ENCODE measurements around the gene ITGAX. TPM values are rescaled to one million over a fixed set of nuclear protein-coding genes. Genes with fewer than 3 reads are reported as not detected.
"Not testable (repeated sequence)": the region's sequence is repeated elsewhere in the genome, so short reads cannot be mapped to it uniquely, and the experiment has no call there.

Gene ITGAX
- total RNA-seq, 2 experiments from 2014 or later = 5.3 to 6.6 TPM

DNA sequence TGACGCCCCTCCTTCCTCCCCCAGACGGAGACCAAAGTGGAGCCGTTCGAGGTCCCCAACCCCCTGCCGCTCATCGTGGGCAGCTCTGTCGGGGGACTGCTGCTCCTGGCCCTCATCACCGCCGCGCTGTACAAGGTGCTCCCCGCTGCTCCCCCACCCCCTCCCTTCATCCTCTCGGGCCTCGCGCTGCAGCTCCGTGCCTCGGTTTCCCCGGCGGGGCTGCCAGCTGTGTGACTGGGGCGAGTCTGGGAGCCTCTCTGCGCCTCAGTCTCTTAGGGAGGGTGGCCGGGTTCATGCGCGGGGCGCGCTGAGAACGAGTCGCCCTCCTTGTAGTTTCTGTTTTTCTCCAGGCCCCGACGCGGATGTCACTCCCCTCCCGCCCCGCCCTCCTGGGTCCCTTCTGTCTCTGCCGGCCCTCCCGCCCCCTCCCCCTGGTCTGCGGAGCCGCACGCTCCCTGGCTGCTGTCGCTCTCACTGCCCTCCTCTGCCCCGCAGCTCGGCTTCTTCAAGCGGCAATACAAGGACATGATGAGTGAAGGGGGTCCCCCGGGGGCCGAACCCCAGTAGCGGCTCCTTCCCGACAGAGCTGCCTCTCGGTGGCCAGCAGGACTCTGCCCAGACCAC is 23.7 kb upstream of the ITGAX start:
- Mint-ChIP-seq H3K4me1 (peaks cover 5% of the 10 kb centered on the region), H3K27ac (no peak overlapping the region), H3K9me3 (ENCODE audit: low read depth) (no peaks in the 10 kb centered on the region), H3K36me3 (ENCODE audit: low read depth) (no peaks in the 10 kb centered on the region), H3K4me3 (peak overlapping the region; percentile 52), H3K27me3 (peaks cover 10% of the 10 kb centered on the region)
- ChIA-PET POLR2A (interaction anchor here (0.6 kb wide), 1 partner anchor 116 kb away, joined by 4 read pairs; no protein-coding TSS in a partner anchor), CTCF (no interaction called here)
- ATAC-seq (peak; percentile 79), DNase-seq (peak; percentile 61)
- intact Hi-C loops (cut with DNase I, micrococcal nuclease) = no loop called here

- Mint-ChIP-seq H3K27ac (no peak overlapping the region), H3K36me3 (ENCODE audit: low read depth) (no peaks in the 10 kb centered on the region), H3K4me3 (peak overlapping the region; percentile 34), H3K4me1 (peaks cover 5% of the 10 kb centered on the region), H3K9me3 (ENCODE audit: low read depth) (no peaks in the 10 kb centered on the region), H3K27me3 (peaks cover 10% of the 10 kb centered on the region)
- ATAC-seq (no peak), DNase-seq (no peak)
- intact Hi-C loops (cut with DNase I, micrococcal nuclease) = no loop called here
- POLR2A ChIA-PET = no interaction called here
- CTCF ChIA-PET = interaction anchor here (1.1 kb wide), 1 partner anchor 63 kb away, joined by 4 read pairs; no protein-coding TSS in a partner anchor
Observed at GRCh38 chr16:31331807-31332301, 23.1 kb upstream of the ITGAX start.

DNA sequence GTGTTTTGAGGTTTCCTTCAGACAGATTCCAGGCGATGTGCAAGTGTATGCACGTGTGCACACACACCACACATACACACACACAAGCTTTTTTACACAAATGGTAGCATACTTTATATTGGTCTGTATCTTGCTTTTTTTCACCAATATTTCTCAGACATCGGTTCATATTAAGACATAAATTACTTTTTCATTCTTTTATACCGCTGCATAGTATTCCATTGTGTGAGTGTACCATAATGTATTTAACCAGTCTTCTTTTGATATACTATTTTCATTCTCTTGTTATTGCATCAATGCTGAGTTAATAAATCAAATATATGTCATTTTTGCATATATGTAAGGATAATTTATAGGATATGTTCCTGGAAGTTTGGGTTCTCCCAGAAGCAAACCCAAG is 22.4 kb upstream of the ITGAX start:
- no peak for ATAC-seq
- ChIA-PET POLR2A (no interaction called here), CTCF (interaction anchor here (1.1 kb wide), 1 partner anchor 64 kb away, joined by 4 read pairs; no protein-coding TSS in a partner anchor)
- Mint-ChIP-seq H3K4me1 (peaks cover 6% of the 10 kb centered on the region), H3K36me3 (ENCODE audit: low read depth) (no peaks in the 10 kb centered on the region), H3K27ac (no peak overlapping the region), H3K27me3 (peaks cover 10% of the 10 kb centered on the region), H3K4me3 (no peak overlapping the region), H3K9me3 (ENCODE audit: low read depth) (no peaks in the 10 kb centered on the region)
- DNase-seq = no peak
- intact Hi-C loops (cut with DNase I, micrococcal nuclease) = no loop called here

DNA sequence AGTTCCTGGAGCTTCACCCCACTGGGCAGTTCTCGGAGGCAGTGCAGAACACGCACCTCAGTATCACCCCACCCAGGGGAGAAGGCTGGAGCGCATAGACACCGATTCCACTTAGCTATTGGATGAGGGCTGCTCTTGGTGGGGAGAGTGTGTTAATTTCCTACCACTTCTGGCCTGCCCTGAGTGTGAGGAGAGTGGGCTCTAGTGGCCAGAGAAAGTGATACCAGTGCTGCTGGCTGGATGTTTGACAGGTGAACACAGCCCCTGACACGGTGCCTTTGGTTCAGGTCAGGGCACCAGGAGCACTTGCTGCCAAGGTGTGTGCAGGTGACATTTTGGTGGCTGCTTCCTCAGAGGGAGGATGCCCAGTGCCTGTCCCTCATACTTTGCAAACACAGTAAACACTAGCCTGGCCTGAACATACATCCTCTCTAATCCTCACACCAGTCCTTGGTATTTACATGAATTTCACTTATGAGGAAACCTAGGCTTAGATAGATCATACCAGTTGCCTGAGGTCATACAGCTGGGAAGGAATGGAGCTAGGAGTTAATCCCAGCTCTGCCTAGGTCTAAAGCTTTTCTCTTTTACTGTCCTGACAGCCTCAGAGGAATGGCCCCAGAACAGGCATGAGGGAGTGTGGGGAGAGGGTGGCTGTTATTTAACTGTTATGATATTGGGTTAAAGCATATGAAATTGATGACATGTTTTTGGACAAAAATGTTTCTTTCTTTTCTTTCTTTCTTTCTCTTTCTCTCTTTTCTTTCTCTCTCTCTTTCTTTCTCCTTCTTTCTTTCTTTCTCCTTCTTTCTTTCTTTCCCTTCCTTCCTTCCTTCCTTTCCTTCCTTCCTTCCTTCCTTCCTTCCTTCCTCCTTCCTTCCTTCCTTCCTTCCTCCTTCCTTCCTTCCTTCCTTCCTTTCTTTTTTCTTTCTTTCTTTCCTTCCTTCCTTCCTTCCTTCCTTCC is 21.0 kb upstream of the ITGAX start:
- no peak overlapping the region for H3K27ac Mint-ChIP-seq
- H3K4me1 Mint-ChIP-seq = peaks cover 17% of the 10 kb centered on the region
- peak; percentile 82 for ATAC-seq
- H3K4me3 Mint-ChIP-seq = no peak overlapping the region
- ChIA-PET CTCF (interaction anchor here (1.0 to 1.8 kb wide), 3 partner anchors 107 to 335 kb away, joined by 3 to 5 read pairs (median 4); no protein-coding TSS in a partner anchor), POLR2A (no interaction called here)
- H3K36me3 Mint-ChIP-seq (ENCODE audit: low read depth) = no peaks in the 10 kb centered on the region
- no peaks in the 10 kb centered on the region for H3K9me3 Mint-ChIP-seq (ENCODE audit: low read depth)
- peak; percentile 47 for DNase-seq
- intact Hi-C loops (cut with DNase I, micrococcal nuclease) = no loop called here
- H3K27me3 Mint-ChIP-seq = peaks cover 10% of the 10 kb centered on the region

DNA sequence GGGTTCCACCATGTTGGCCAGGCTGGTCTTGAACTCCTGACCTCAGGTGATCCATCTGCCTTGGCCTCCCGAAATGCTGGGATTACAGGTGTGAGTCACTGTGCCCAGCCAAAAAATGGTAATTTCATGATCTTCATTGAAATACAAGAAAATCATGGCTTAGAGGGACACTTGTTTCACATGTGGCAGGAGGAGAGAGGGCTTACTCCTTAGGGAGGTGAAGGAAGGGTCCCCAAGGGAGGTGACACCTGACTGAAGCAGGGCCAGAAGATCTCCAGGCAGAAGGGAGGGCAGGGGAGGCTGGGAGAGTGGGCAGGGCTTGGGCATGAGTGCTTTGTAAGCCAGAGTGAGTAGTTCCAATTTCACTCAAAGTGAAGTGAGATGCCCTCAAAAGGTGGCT is 20.0 kb upstream of the ITGAX start:
- Mint-ChIP-seq H3K4me3 (no peak overlapping the region), H3K36me3 (ENCODE audit: low read depth) (no peaks in the 10 kb centered on the region), H3K27ac (no peak overlapping the region), H3K9me3 (ENCODE audit: low read depth) (no peaks in the 10 kb centered on the region), H3K4me1 (peaks cover 18% of the 10 kb centered on the region), H3K27me3 (peaks cover 12% of the 10 kb centered on the region)
- POLR2A ChIA-PET = no interaction called here
- intact Hi-C loops (cut with DNase I, micrococcal nuclease) = no loop called here
- ATAC-seq (no peak), DNase-seq (no peak)
- CTCF ChIA-PET = no interaction called here

DNA sequence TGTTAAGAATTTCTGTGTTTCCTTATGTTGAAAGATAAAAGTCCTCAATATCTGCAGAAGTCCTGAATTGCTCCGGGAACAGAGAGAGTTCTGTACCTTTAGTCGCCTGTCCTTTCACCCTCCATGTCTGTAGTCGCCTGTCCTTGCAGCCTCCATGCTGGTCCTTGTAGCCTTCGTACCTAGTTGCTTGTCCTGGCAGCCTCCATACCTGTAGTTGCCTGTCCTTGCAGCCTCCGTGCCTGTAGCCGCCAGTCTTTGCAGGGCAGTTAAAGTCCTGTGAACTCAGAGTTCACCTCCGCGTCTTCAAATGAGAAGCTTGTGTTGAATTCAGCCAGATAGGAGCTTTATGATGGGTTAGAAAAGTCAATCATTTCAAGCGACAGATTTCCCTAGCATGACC is 19.5 kb upstream of the ITGAX start:
- intact Hi-C loops (cut with DNase I, micrococcal nuclease) = no loop called here
- no peak overlapping the region for H3K4me3 Mint-ChIP-seq
- no peaks in the 10 kb centered on the region for H3K9me3 Mint-ChIP-seq (ENCODE audit: low read depth)
- ChIA-PET CTCF (no interaction called here), POLR2A (no interaction called here)
- no peak overlapping the region for H3K27ac Mint-ChIP-seq
- H3K4me1 Mint-ChIP-seq = peaks cover 18% of the 10 kb centered on the region
- H3K27me3 Mint-ChIP-seq = peaks cover 10% of the 10 kb centered on the region
- DNase-seq = no peak
- H3K36me3 Mint-ChIP-seq (ENCODE audit: low read depth) = no peaks in the 10 kb centered on the region
- ATAC-seq = no peak

DNA sequence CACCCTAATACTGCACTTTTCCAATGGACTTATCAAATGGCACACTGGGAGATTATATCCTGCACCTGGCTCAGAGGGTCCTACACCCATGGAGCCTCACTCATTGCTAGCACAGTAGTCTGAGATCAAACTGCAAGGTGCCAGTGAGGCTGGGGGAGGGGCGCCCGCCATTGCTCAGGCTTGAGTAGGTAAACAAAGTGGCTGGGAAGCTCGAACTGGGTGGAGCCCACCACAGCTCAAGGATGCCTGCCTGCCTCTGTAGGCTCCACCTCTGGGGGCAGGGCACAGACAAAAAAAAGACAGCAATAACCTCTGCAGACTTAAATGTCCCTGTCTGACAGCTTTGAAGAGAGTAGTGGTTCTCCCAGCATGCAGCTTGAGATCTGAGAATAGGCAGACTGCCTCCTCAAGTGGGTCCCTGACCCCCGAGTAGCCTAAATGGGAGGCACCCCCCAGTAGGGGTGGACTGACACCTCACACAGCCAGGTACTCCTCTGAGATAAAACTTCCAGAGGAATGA is 16.8 kb upstream of the ITGAX start:
- intact Hi-C loops (cut with DNase I, micrococcal nuclease); POLR2A ChIA-PET; H3K4me3 Mint-ChIP-seq; H3K27ac Mint-ChIP-seq; CTCF ChIA-PET; H3K27me3 Mint-ChIP-seq; DNase-seq; H3K36me3 Mint-ChIP-seq (ENCODE audit: low read depth); ATAC-seq; H3K9me3 Mint-ChIP-seq (ENCODE audit: low read depth): not testable (repeated sequence)
- H3K4me1 Mint-ChIP-seq = peaks cover 13% of the 10 kb centered on the region

DNA sequence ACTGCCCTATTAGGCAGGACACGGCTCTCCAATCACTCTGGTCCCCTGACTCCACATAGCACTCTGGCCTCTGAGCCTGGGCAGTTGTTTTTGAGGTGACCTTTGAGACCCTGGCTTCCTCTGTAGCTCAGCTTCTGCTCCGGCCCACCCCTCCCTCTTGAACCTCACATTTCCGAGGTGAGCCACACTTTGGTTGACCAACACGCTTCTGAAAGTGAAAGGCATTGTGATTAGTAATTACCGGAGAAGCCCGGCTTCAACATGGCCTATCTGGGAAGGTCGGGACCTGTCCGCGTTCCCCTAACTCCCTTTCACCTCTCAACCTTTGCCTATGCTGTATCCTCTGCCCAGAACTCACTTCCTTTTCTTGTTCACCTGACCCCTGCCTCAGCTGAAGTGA is 10.3 kb upstream of the ITGAX start:
- POLR2A ChIA-PET = no interaction called here
- H3K4me1 Mint-ChIP-seq = peaks cover 5% of the 10 kb centered on the region
- no peak overlapping the region for H3K4me3 Mint-ChIP-seq
- no peaks in the 10 kb centered on the region for H3K36me3 Mint-ChIP-seq (ENCODE audit: low read depth)
- intact Hi-C loops (cut with DNase I, micrococcal nuclease) = no loop called here
- peaks cover 7% of the 10 kb centered on the region for H3K27me3 Mint-ChIP-seq
- CTCF ChIA-PET = no interaction called here
- no peak for DNase-seq
- H3K9me3 Mint-ChIP-seq (ENCODE audit: low read depth) = peaks cover 4% of the 10 kb centered on the region
- H3K27ac Mint-ChIP-seq = no peak overlapping the region
- ATAC-seq = no peak

GRCh38 chr16:31347445-31347844 is 7.5 kb upstream of the ITGAX start:
- Mint-ChIP-seq H3K4me1 (peaks cover 12% of the 10 kb centered on the region), H3K9me3 (ENCODE audit: low read depth) (peaks cover 4% of the 10 kb centered on the region)

DNA sequence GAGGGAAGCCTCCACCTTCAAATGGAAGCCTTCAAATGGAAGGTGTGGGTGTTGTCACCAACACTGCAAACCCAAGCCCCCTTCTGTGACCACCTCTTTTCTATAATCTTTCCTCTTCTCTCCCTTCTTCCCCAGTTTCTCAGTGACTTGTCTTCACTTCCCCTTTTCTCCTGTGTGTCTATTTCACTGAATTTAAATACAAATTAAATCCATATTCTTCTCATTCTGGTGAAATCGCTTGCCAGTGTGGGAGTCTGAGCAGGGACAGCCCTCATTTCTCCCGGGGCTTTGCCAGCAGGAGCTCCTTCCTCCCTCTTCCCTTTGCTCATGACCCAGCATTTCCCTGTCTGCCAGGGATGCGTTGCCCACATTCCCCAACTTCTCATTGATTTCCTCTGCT is 6.4 kb upstream of the ITGAX start:
- Mint-ChIP-seq H3K27me3 (peaks cover 11% of the 10 kb centered on the region), H3K36me3 (ENCODE audit: low read depth) (no peaks in the 10 kb centered on the region), H3K4me1 (peaks cover 20% of the 10 kb centered on the region), H3K9me3 (ENCODE audit: low read depth) (no peaks in the 10 kb centered on the region), H3K27ac (no peak overlapping the region), H3K4me3 (no peak overlapping the region)
- POLR2A ChIA-PET = no interaction called here
- intact Hi-C loops (cut with DNase I, micrococcal nuclease) = no loop called here
- no peak for ATAC-seq
- CTCF ChIA-PET = no interaction called here
- no peak for DNase-seq

More at GRCh38 chr16:31347445-31347844, 7.5 kb upstream of the ITGAX start:
- intact Hi-C loops (cut with DNase I, micrococcal nuclease) = no loop called here
- Mint-ChIP-seq H3K4me3 (no peak overlapping the region), H3K27me3 (peaks cover 11% of the 10 kb centered on the region), H3K27ac (no peak overlapping the region), H3K36me3 (ENCODE audit: low read depth) (no peaks in the 10 kb centered on the region)
- CTCF ChIA-PET = no interaction called here
- DNase-seq (no peak), ATAC-seq (no peak)
- POLR2A ChIA-PET = interaction anchor here (0.5 kb wide), 1 partner anchor 100 kb away, joined by 4 read pairs; no protein-coding TSS in a partner anchor

GRCh38 chr16:31350275-31351005 is 4.5 kb upstream of the ITGAX start:
- no peak overlapping the region for H3K4me3 Mint-ChIP-seq
- no peaks in the 10 kb centered on the region for H3K9me3 Mint-ChIP-seq (ENCODE audit: low read depth)
- no peak for DNase-seq
- H3K27ac Mint-ChIP-seq = no peak overlapping the region
- peaks cover 31% of the 10 kb centered on the region for H3K4me1 Mint-ChIP-seq
- ChIA-PET CTCF (no interaction called here), POLR2A (no interaction called here)
- peaks cover 11% of the 10 kb centered on the region for H3K27me3 Mint-ChIP-seq
- H3K36me3 Mint-ChIP-seq (ENCODE audit: low read depth) = no peaks in the 10 kb centered on the region
- no peak for ATAC-seq
- intact Hi-C loops (cut with DNase I, micrococcal nuclease) = loop anchor here in 1 of 2 experiments (10.0 kb wide), 1 partner anchor 136 kb away; the partner anchor contains the start of genes PYDC1 and TRIM72
